Osteoblast (primary cell): ENCODE measurements around the gene NELL1. TPM values are rescaled to one million over a fixed set of nuclear protein-coding genes. Genes with fewer than 3 reads are reported as not detected.
"Not testable (repeated sequence)": the region's sequence is repeated elsewhere in the genome, so short reads cannot be mapped to it uniquely, and the experiment has no call there.

ENCODE experiments used
- DNase-seq: peaks from one replicate; pipeline ENCODE4 v3.0.0; 2011; ENCODE audit warnings: low spot score, mixed read lengths; ENCODE audit not compliant: insufficient read length; ENCODE audit errors: missing footprints
- H2AFZ ChIP-seq: 2 replicates; pipeline ENCODE4 v1.6.0; 2011; ENCODE audit warnings: mild to moderate bottlenecking, low read length
- H3K27ac ChIP-seq: 2 replicates; pipeline ENCODE4 v1.5.1; 2011; ENCODE audit warnings: mild to moderate bottlenecking, low read depth, low read length, moderate library complexity
- H3K27me3 ChIP-seq: 2 replicates; pipeline ENCODE4 v1.6.0; 2012; ENCODE audit warnings: mild to moderate bottlenecking, control low read depth, inconsistent platforms, low read length, moderate library complexity; ENCODE audit not compliant: insufficient read depth
- H3K36me3 ChIP-seq: 2 replicates; pipeline ENCODE4 v1.5.1; 2011; ENCODE audit warnings: mild to moderate bottlenecking, low read length, control low read depth, moderate library complexity; ENCODE audit not compliant: insufficient read depth
- H3K4me1 ChIP-seq: 2 replicates; pipeline ENCODE4 v1.5.1; 2011; ENCODE audit warnings: mild to moderate bottlenecking, low read length, control low read depth, moderate library complexity; ENCODE audit not compliant: insufficient read depth
- H3K4me2 ChIP-seq: 2 replicates; pipeline ENCODE4 v1.6.0; 2011; ENCODE audit warnings: mild to moderate bottlenecking, low read length; ENCODE audit not compliant: insufficient read depth
- H3K4me3 ChIP-seq: fragments of 200-600 bp; sonication (generic); 3 replicates; pipeline ENCODE4 v1.5.1; 2012; ENCODE audit warnings: mild to moderate bottlenecking, low read length, inconsistent platforms; ENCODE audit not compliant: insufficient read depth
- H3K79me2 ChIP-seq: 2 replicates; pipeline ENCODE4 v1.6.0; 2012; ENCODE audit warnings: mild to moderate bottlenecking, low read length, control low read depth, inconsistent platforms; ENCODE audit not compliant: insufficient read depth
- H3K9me3 ChIP-seq: 2 replicates; pipeline ENCODE4 v1.5.1; 2011; ENCODE audit warnings: low read depth, low read length, control low read depth
- H4K20me1 ChIP-seq: 2 replicates; pipeline ENCODE4 v1.6.0; 2012; ENCODE audit warnings: mild to moderate bottlenecking, low read length, control low read depth; ENCODE audit not compliant: insufficient read depth
- total RNA-seq: library from RNA; depleted of rRNA; stranded (reverse); fragments of >200 nt; gene quantifications from 2 replicates; pipeline ENCODE4 v1.2.3, GENCODE V29; 2012
- TF ChIP-seq, protein P1 (sequence below): IDR thresholded peaks from 2 replicates; pipeline ENCODE4 v1.5.1; 2011; ENCODE audit warnings: mild to moderate bottlenecking, low read depth, low read length, moderate library complexity; ENCODE audit errors: extremely low read depth

NELL1 gene
- total RNA-seq, 1 donor, result not detected

DNA sequence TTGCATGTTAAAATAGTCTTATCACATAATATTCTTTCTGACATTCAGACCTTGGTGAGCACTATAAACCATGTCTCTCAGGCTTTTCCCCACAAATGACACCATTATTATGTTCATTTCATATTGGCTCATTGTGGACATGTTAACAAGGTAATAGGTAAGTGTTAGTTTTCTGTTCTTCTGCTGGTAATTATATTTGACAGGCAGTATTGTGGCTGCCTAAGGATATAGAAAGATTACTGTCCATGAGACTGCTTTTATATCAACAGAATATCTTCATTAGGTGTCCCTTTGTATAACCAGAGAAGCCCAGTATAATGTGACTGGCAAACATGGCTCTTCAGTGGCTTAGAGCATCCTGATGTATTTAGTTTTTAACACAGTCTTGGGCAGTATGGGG, 590.7 kb downstream of the NELL1 start:
- no peak for DNase-seq
- Histone ChIP-seq H3K27ac (no peak overlapping the region), H3K4me2 (no peak overlapping the region), H3K27me3 (no peaks in the 10 kb centered on the region), H3K4me3 (no peak overlapping the region), H3K4me1 (no peaks in the 10 kb centered on the region), H3K36me3 (no peaks in the 10 kb centered on the region), H3K9me3 (no peaks in the 10 kb centered on the region), H3K79me2 (no peaks in the 10 kb centered on the region), H2AFZ (no peak overlapping the region), H4K20me1 (no peaks in the 10 kb centered on the region)
- TF ChIP-seq, protein P1, sequence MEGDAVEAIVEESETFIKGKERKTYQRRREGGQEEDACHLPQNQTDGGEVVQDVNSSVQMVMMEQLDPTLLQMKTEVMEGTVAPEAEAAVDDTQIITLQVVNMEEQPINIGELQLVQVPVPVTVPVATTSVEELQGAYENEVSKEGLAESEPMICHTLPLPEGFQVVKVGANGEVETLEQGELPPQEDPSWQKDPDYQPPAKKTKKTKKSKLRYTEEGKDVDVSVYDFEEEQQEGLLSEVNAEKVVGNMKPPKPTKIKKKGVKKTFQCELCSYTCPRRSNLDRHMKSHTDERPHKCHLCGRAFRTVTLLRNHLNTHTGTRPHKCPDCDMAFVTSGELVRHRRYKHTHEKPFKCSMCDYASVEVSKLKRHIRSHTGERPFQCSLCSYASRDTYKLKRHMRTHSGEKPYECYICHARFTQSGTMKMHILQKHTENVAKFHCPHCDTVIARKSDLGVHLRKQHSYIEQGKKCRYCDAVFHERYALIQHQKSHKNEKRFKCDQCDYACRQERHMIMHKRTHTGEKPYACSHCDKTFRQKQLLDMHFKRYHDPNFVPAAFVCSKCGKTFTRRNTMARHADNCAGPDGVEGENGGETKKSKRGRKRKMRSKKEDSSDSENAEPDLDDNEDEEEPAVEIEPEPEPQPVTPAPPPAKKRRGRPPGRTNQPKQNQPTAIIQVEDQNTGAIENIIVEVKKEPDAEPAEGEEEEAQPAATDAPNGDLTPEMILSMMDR, result no peak

DNA sequence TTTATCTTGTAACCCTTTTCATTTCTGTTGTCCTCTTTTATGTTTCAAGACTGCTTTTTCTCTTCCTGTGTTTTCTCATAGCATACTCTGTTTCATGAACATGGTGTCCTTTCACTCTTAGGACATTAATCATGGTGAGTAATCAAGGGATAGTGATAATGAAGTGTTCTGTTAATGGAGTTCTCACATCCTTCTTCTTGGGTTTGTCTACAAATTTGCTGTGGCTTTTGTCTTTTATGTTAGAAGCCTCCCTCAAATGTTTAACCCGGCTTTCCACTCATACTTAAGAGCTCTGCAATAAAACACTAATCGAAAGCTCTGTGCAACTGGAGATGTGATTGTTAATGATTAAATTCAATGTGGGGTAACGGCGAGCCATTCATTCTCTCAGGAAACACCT, 593.6 kb downstream of the NELL1 start:
- H4K20me1 ChIP-seq, result no peaks in the 10 kb centered on the region
- H3K79me2 ChIP-seq, result no peaks in the 10 kb centered on the region
- H3K4me2 ChIP-seq, result no peak overlapping the region
- H3K4me3 ChIP-seq, result no peak overlapping the region
- TF ChIP-seq, protein P1, result no peak
- H3K36me3 ChIP-seq, result no peaks in the 10 kb centered on the region
- DNase-seq, result no peak
- H3K27ac ChIP-seq, result no peak overlapping the region
- H3K27me3 ChIP-seq, result no peaks in the 10 kb centered on the region
- H3K9me3 ChIP-seq, result no peaks in the 10 kb centered on the region
- H3K4me1 ChIP-seq, result no peaks in the 10 kb centered on the region
- no peak overlapping the region for H2AFZ ChIP-seq

DNA sequence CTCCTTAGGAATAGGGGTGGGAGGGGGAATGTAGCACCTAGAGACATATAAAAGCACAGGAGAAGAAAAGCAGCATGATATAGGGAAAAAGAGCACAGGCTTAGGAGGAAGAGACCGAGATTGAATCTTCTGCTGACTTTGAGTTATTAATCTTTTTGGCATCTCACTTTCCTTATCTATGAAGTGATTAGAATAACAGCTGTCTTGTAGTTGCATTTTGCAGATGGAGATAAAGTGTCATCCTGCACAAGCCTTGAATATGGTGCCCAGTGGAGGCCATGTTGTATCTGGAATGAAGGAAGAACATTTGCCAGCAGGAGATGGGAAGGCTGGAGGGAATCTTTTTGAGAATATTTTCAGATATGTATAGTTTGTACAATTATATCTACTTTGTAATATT, 594.7 kb downstream of the NELL1 start:
- Histone ChIP-seq H3K4me3 (no peak overlapping the region), H3K36me3 (no peaks in the 10 kb centered on the region), H3K4me1 (no peaks in the 10 kb centered on the region), H3K4me2 (no peak overlapping the region), H2AFZ (no peak overlapping the region), H3K27ac (no peak overlapping the region), H4K20me1 (no peaks in the 10 kb centered on the region), H3K79me2 (no peaks in the 10 kb centered on the region), H3K27me3 (no peaks in the 10 kb centered on the region), H3K9me3 (peaks cover 4% of the 10 kb centered on the region)
- TF ChIP-seq, protein P1, result no peak
- no peak for DNase-seq

DNA sequence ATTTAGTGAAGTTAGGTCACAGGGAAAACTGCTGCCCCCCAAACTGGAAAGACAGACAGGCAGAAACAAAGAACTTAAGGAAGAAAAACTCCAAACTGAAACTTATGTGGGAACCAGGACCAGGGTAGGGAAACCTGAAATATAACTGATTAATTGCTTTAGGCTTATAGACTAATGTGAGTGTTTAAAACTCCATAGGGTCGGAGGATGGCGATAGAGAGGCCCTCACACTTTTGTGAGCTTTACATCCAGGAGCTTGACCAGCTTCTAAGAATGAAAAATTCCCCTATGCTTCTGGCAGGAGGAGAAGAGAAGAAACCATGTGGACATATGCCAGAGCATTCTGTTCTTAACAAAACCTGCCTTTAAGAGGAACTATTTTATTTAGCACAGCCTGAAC, 598.6 kb downstream of the NELL1 start:
- no peaks in the 10 kb centered on the region for H3K27me3 ChIP-seq

DNA sequence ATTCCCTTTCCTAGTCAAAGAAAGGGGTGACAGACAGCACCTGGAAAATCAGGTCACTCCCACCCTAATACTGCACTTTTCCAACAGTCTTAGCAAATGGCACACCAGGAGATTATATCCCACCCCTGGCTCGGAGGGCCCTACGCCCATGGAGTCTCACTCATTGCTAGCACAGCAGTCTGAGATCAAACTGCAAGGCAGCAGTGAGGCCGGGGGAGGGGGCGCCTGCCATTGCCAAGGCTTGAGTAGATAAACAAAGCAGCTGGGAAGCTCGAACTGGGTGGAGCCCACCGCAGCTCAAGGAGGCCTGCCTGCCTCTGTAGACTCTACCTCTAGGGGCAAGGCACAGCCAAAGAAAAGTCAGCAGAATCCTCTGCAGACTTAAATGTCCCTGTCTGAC, 602.8 kb downstream of the NELL1 start:
- H3K79me2 ChIP-seq, H2AFZ ChIP-seq, H4K20me1 ChIP-seq, H3K4me2 ChIP-seq, DNase-seq, H3K4me1 ChIP-seq, H3K36me3 ChIP-seq, H3K4me3 ChIP-seq, H3K27me3 ChIP-seq, H3K27ac ChIP-seq, H3K9me3 ChIP-seq: not testable (repeated sequence)

More for the DNA sequence above, 598.6 kb downstream of the NELL1 start:
- DNase-seq, result no peak
- no peak overlapping the region for H3K4me2 ChIP-seq
- H3K9me3 ChIP-seq, result peaks cover 4% of the 10 kb centered on the region
- H3K4me1 ChIP-seq, result no peaks in the 10 kb centered on the region
- no peak overlapping the region for H2AFZ ChIP-seq
- no peaks in the 10 kb centered on the region for H3K36me3 ChIP-seq
- no peak overlapping the region for H3K27ac ChIP-seq
- no peaks in the 10 kb centered on the region for H4K20me1 ChIP-seq
- TF ChIP-seq, protein P1, result no peak
- H3K4me3 ChIP-seq, result no peak overlapping the region
- H3K79me2 ChIP-seq, result no peaks in the 10 kb centered on the region
